ENCODE measurements around the gene SF3A1.

Gene SF3A1

GRCh38 chr22:30288419-30289140 is 68.1 kb downstream of the SF3A1 start:
- DNase-seq (ENCODE audit: low read depth, low spot score) = no peak
- peak overlapping the region; percentile 79 for H3K9ac ChIP-seq (ENCODE audit: insufficient read length, low read depth)

GRCh38 chr22:30287648-30288418 is 68.9 kb downstream of the SF3A1 start:
- Histone ChIP-seq H3K4me3 (ENCODE audit: insufficient read length, low read depth) (peak overlapping the region; percentile 49), H3K9ac (ENCODE audit: insufficient read length, low read depth) (no peak overlapping the region), H3K4me1 (ENCODE audit: insufficient read depth, insufficient read length) (peaks cover 23% of the 10 kb centered on the region), H3K9me3 (ENCODE audit: insufficient read depth, low read length) (no peaks in the 10 kb centered on the region), H3K36me3 (ENCODE audit: insufficient read depth, insufficient read length, low read length) (peaks cover 41% of the 10 kb centered on the region), H3K27me3 (ENCODE audit: insufficient read depth, insufficient read length) (no peaks in the 10 kb centered on the region)
- peak; percentile 66 for DNase-seq (ENCODE audit: low read depth, low spot score)
- TF ChIP-seq ZNF274 (IDR thresholded peaks at IDR 0.05; ENCODE audit: low read depth, low read length) (no peak), SUZ12 (IDR thresholded peaks at IDR 0.05; ENCODE audit: extremely low read depth, insufficient read depth, insufficient read length) (no peak), YY1 (IDR thresholded peaks at IDR 0.05; ENCODE audit: insufficient read depth, insufficient read length) (no peak)

More at GRCh38 chr22:30288419-30289140, 68.1 kb downstream of the SF3A1 start:
- H3K9me3 ChIP-seq (ENCODE audit: insufficient read depth, low read length) = no peaks in the 10 kb centered on the region
- no peaks in the 10 kb centered on the region for H3K27me3 ChIP-seq (ENCODE audit: insufficient read depth, insufficient read length)
- peaks cover 48% of the 10 kb centered on the region for H3K36me3 ChIP-seq (ENCODE audit: insufficient read depth, insufficient read length, low read length)
- peaks cover 21% of the 10 kb centered on the region for H3K4me1 ChIP-seq (ENCODE audit: insufficient read depth, insufficient read length)
- H3K4me3 ChIP-seq (ENCODE audit: insufficient read length, low read depth) = peak overlapping the region; percentile 49
- TF ChIP-seq YY1 (IDR thresholded peaks at IDR 0.05; ENCODE audit: insufficient read depth, insufficient read length) = no peak
- no peak for TF ChIP-seq SUZ12 (IDR thresholded peaks at IDR 0.05; ENCODE audit: extremely low read depth, insufficient read depth, insufficient read length)
- TF ChIP-seq ZNF274 (IDR thresholded peaks at IDR 0.05; ENCODE audit: low read depth, low read length) = no peak

- H3K4me3 ChIP-seq (ENCODE audit: insufficient read length, low read depth) = no peak overlapping the region
- H3K27me3 ChIP-seq (ENCODE audit: insufficient read depth, insufficient read length) = no peaks in the 10 kb centered on the region
- no peaks in the 10 kb centered on the region for H3K9me3 ChIP-seq (ENCODE audit: insufficient read depth, low read length)
- no peak overlapping the region for H3K9ac ChIP-seq (ENCODE audit: insufficient read length, low read depth)
- TF ChIP-seq ZNF274 (IDR thresholded peaks at IDR 0.05; ENCODE audit: low read depth, low read length) (no peak), YY1 (IDR thresholded peaks at IDR 0.05; ENCODE audit: insufficient read depth, insufficient read length) (no peak), SUZ12 (IDR thresholded peaks at IDR 0.05; ENCODE audit: extremely low read depth, insufficient read depth, insufficient read length) (no peak)
- DNase-seq (ENCODE audit: low read depth, low spot score) = no peak
- peaks cover 23% of the 10 kb centered on the region for H3K4me1 ChIP-seq (ENCODE audit: insufficient read depth, insufficient read length)
- H3K36me3 ChIP-seq (ENCODE audit: insufficient read depth, insufficient read length, low read length) = peaks cover 33% of the 10 kb centered on the region
These were observed 69.7 kb downstream of the SF3A1 start for GRCh38 chr22:30286813-30287647.

- H3K9me3 ChIP-seq (ENCODE audit: insufficient read depth, low read length) = no peaks in the 10 kb centered on the region
- H3K9ac ChIP-seq (ENCODE audit: insufficient read length, low read depth) = no peak overlapping the region
- no peaks in the 10 kb centered on the region for H3K27me3 ChIP-seq (ENCODE audit: insufficient read depth, insufficient read length)
- no peak overlapping the region for H3K4me3 ChIP-seq (ENCODE audit: insufficient read length, low read depth)
- no peak for TF ChIP-seq SUZ12 (IDR thresholded peaks at IDR 0.05; ENCODE audit: extremely low read depth, insufficient read depth, insufficient read length)
- TF ChIP-seq YY1 (IDR thresholded peaks at IDR 0.05; ENCODE audit: insufficient read depth, insufficient read length) = no peak
- no peak for TF ChIP-seq ZNF274 (IDR thresholded peaks at IDR 0.05; ENCODE audit: low read depth, low read length)
- DNase-seq (ENCODE audit: low read depth, low spot score) = no peak
- peaks cover 27% of the 10 kb centered on the region for H3K36me3 ChIP-seq (ENCODE audit: insufficient read depth, insufficient read length, low read length)
- H3K4me1 ChIP-seq (ENCODE audit: insufficient read depth, insufficient read length) = peaks cover 20% of the 10 kb centered on the region
These were observed 70.4 kb downstream of the SF3A1 start for GRCh38 chr22:30286331-30286730.

- peaks cover 25% of the 10 kb centered on the region for H3K36me3 ChIP-seq (ENCODE audit: insufficient read depth, insufficient read length, low read length)
- no peaks in the 10 kb centered on the region for H3K9me3 ChIP-seq (ENCODE audit: insufficient read depth, low read length)
- no peak overlapping the region for H3K4me3 ChIP-seq (ENCODE audit: insufficient read length, low read depth)
- no peaks in the 10 kb centered on the region for H3K27me3 ChIP-seq (ENCODE audit: insufficient read depth, insufficient read length)
- no peak overlapping the region for H3K9ac ChIP-seq (ENCODE audit: insufficient read length, low read depth)
- no peak for DNase-seq (ENCODE audit: low read depth, low spot score)
- TF ChIP-seq YY1 (IDR thresholded peaks at IDR 0.05; ENCODE audit: insufficient read depth, insufficient read length) (no peak), ZNF274 (IDR thresholded peaks at IDR 0.05; ENCODE audit: low read depth, low read length) (no peak), SUZ12 (IDR thresholded peaks at IDR 0.05; ENCODE audit: extremely low read depth, insufficient read depth, insufficient read length) (no peak)
- H3K4me1 ChIP-seq (ENCODE audit: insufficient read depth, insufficient read length) = peaks cover 17% of the 10 kb centered on the region
These were observed 70.9 kb downstream of the SF3A1 start for GRCh38 chr22:30285846-30286200.

- Histone ChIP-seq H3K4me1 (ENCODE audit: insufficient read depth, insufficient read length) (peaks cover 12% of the 10 kb centered on the region), H3K4me3 (ENCODE audit: insufficient read length, low read depth) (no peak overlapping the region), H3K36me3 (ENCODE audit: insufficient read depth, insufficient read length, low read length) (peaks cover 25% of the 10 kb centered on the region), H3K27me3 (ENCODE audit: insufficient read depth, insufficient read length) (no peaks in the 10 kb centered on the region), H3K9me3 (ENCODE audit: insufficient read depth, low read length) (no peaks in the 10 kb centered on the region), H3K9ac (ENCODE audit: insufficient read length, low read depth) (no peak overlapping the region)
- no peak for DNase-seq (ENCODE audit: low read depth, low spot score)
- TF ChIP-seq YY1 (IDR thresholded peaks at IDR 0.05; ENCODE audit: insufficient read depth, insufficient read length) (no peak), SUZ12 (IDR thresholded peaks at IDR 0.05; ENCODE audit: extremely low read depth, insufficient read depth, insufficient read length) (no peak), ZNF274 (IDR thresholded peaks at IDR 0.05; ENCODE audit: low read depth, low read length) (no peak)
These were observed 71.4 kb downstream of the SF3A1 start for GRCh38 chr22:30285176-30285845.

Data from NT2/D1 (cell line).